IgD-negative memory B cell (primary cell): ENCODE measurements around the gene GJA1. TPM values are rescaled to one million over a fixed set of nuclear protein-coding genes. Genes with fewer than 3 reads are reported as not detected.
A peak's percentile ranks its signal among the peaks of the same experiment; 100 is the strongest.
"Not testable (repeated sequence)": the region's sequence is repeated elsewhere in the genome, so short reads cannot be mapped to it uniquely, and the experiment has no call there.

Source experiments
- H3K27ac Mint-ChIP-seq, 3 donors: one replicate each; pipeline ENCODE4 v1.8.0; 2020 to 2022; ENCODE audit warnings: mild to moderate bottlenecking in 3 of 3, mixed read lengths in 3 of 3, moderate library complexity in 1 of 3
- H3K27me3 Mint-ChIP-seq: one replicate; pipeline ENCODE4 v1.8.0; 2021; ENCODE audit warnings: mixed read lengths
- H3K36me3 Mint-ChIP-seq: one replicate; pipeline ENCODE4 v1.8.0; 2020; ENCODE audit warnings: mild to moderate bottlenecking, mixed read lengths
- H3K4me1 Mint-ChIP-seq, 3 donors: one replicate each; pipeline ENCODE4 v1.8.0; 2020 to 2022; ENCODE audit warnings: mixed read lengths in 3 of 3, mild to moderate bottlenecking in 1 of 3
- H3K4me3 Mint-ChIP-seq, 4 donors: one replicate each; pipeline ENCODE4 v1.8.0; 2020 to 2022; ENCODE audit warnings: mild to moderate bottlenecking in 4 of 4, mixed read lengths in 4 of 4, moderate library complexity in 3 of 4
- H3K9me3 Mint-ChIP-seq, 3 donors: one replicate each; pipeline ENCODE4 v1.8.0; 2020 to 2021; ENCODE audit warnings: mixed read lengths in 3 of 3, mild to moderate bottlenecking in 1 of 3
- polyA plus RNA-seq: library from polyadenylated mRNA; unstranded; fragments of 300-500 nt; fragmentation: Illumina TruSeq; gene quantifications from one replicate; pipeline ENCODE4 v1.2.3, GENCODE V29; 2021

Gene GJA1
- polyA plus RNA-seq, result not detected

DNA sequence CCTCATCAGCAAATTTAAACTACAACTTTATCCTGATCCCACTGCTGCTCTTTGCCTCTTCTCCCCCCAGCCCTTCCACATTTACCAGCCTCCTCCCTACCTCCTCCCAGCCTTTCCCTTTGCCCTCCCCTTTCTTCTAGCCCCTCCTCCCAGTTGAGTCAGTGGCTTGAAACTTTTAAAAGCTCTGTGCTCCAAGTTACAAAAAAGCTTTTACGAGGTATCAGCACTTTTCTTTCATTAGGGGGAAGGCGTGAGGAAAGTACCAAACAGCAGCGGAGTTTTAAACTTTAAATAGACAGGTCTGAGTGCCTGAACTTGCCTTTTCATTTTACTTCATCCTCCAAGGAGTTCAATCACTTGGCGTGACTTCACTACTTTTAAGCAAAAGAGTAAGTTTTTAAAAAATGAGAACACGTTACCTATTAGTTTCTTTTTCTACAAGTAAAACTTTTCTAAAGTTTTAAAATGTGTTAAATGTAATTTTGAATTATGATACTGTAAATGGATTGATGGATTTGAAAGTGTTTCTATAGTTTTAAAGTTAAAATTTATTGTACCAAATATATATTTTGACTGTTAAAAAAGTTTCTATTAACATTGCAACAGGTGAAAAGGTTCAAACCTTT is at the start of gene GJA1:
Gene GJA1 (plus strand): TSS at position 203 of the 626 bp plus-strand sequence. CDS start 11,202 bp downstream, outside the sequence.
- peak within 1 kb of the TSS; percentile 74 to 92 (median 83) for H3K4me3 Mint-ChIP-seq
- no peaks in the 10 kb centered on the region for H3K36me3 Mint-ChIP-seq
- H3K27me3 Mint-ChIP-seq, result peaks cover 24% of the 10 kb centered on the region
- H3K27ac Mint-ChIP-seq, result no peak within 1 kb of the TSS
- H3K9me3 Mint-ChIP-seq, result no peaks in the 10 kb centered on the region
- H3K4me1 Mint-ChIP-seq, result peaks cover 2 to 16% (median 14%) of the 10 kb centered on the region in 3 donors

DNA sequence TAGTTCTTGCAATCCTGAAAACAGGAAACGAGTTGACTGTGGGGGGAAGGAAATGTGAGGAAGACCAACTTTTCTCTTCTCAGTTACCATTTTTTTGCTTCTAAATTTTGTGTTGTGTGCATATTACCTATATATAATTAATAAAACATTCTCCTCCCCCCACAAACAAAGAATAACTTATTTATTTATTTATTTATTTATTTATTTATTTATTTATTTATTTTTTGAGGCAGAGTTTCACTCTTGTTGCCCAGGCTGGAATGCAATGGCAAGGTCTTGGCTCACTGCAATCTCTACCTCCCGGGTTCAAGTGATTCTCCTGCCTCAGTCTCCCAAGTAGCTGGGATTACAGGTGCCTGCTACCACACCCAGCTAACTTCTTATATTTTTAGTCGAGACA is 48.9 kb upstream of the GJA1 start:
- H3K36me3 Mint-ChIP-seq, H3K27me3 Mint-ChIP-seq, H3K4me3 Mint-ChIP-seq, H3K27ac Mint-ChIP-seq, H3K4me1 Mint-ChIP-seq, H3K9me3 Mint-ChIP-seq: not testable (repeated sequence)

DNA sequence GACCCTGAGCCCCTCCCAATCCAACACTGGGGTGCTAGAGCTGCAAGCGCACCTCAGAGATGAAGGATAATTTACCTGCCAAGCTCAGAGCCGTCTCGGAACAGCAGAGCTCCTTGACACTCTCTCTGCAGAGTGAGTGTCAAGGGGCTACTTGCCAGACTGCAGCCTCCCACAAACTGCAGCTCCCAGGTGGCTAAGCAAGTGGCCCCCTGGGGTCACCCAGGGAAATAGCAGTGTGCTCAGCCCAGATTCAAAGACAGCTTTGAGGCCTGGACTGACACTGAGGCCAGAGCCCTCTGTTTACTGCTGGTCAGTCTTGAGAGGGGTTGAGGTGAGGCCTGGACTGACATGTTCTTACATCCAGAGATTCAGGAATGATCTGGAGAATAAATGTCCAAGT is 46.0 kb upstream of the GJA1 start:
- peaks cover 3% of the 10 kb centered on the region for H3K36me3 Mint-ChIP-seq
- no peak overlapping the region for H3K4me3 Mint-ChIP-seq
- H3K4me1 Mint-ChIP-seq, result no peaks in the 10 kb centered on the region
- H3K9me3 Mint-ChIP-seq, result peaks cover 0 to 2% (median 0%) of the 10 kb centered on the region in 3 donors
- no peak overlapping the region for H3K27ac Mint-ChIP-seq
- H3K27me3 Mint-ChIP-seq, result no peaks in the 10 kb centered on the region

DNA sequence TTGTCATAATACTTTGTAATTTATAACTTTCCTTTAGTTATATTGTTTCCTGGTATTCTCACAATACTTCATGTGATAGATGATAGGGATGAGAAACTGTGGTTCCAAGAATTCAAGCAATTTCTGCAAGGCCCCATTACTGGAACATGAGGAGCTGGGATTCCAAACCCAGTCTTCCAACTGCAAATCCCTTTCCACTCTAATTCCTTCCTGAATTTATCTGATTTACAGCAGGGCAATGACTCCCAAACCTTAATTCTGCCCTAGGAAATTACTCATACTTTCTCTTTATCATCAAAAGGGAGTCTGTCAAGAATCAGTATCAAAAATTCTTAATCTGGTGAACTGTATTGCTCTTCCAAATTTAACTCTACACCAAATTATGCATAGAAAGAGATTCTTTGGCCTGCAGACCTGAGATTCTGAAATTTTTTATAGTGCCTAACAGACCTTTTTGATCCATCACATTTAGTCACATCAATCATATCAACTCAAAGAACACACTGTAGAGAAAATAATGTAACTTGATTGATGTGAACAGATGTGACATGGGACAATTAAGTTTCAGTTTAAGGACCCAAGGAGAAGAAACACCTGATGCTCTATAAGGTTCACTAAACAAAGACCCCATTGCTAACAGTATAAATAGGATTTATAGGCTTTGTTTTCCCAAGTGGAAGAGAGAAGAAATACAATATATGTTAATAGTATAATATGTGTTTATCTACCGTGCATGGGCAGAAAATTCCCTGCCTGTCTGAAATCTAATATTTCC is 41.5 kb upstream of the GJA1 start:
- peaks cover 3% of the 10 kb centered on the region for H3K36me3 Mint-ChIP-seq
- no peak overlapping the region for H3K27ac Mint-ChIP-seq
- peaks cover 2% of the 10 kb centered on the region for H3K27me3 Mint-ChIP-seq
- H3K4me1 Mint-ChIP-seq, result peaks cover 0 to 2% (median 0%) of the 10 kb centered on the region in 3 donors
- H3K4me3 Mint-ChIP-seq, result no peak overlapping the region
- H3K9me3 Mint-ChIP-seq, result peaks cover 0 to 2% (median 0%) of the 10 kb centered on the region in 3 donors

DNA sequence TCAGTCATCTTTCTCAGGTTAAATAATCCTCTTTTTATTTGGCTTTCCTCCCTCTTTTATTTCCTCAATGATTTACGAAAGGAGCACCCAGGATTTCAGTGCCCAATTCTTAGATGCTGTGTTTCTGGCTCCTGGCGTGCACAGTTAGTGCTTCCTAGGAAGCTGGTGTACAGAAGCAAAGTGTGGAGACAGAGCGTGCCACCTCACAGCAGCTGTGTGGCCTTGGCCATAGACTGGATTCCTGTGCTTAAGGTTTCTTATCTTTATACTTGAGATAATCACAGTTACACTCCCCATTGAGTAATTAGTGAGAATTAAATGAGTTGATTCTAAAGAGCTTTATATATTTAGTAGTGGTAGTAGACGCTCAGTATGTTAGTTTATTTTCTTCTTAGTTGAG is 39.7 kb upstream of the GJA1 start:
- no peaks in the 10 kb centered on the region for H3K36me3 Mint-ChIP-seq
- H3K27me3 Mint-ChIP-seq, result peaks cover 2% of the 10 kb centered on the region
- H3K4me3 Mint-ChIP-seq, result no peak overlapping the region
- peaks cover 0 to 1% (median 0%) of the 10 kb centered on the region in 3 donors for H3K9me3 Mint-ChIP-seq
- H3K4me1 Mint-ChIP-seq, result peaks cover 0 to 2% (median 0%) of the 10 kb centered on the region in 3 donors
- H3K27ac Mint-ChIP-seq, result no peak overlapping the region

DNA sequence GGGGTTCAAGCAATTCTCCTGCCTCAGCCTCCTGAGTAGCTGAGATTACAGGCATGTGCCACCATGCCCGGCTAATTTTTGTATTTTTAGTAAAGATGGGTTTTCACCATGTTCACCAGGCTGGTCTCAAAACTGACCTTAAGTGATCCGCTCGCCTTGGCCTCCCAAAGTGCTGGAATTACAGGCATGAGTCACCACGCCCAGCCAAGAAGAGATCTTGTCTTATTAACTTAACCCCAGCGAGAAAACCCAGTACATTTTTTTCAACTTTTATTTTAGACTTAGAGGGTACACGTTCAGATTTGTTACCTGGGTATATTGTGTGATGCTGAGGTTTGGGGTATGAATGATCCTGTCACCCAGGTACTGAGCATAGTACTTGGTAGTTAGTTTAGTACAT is 38.3 kb upstream of the GJA1 start:
- not testable (repeated sequence) for H3K4me3 Mint-ChIP-seq, H3K36me3 Mint-ChIP-seq, H3K4me1 Mint-ChIP-seq, H3K9me3 Mint-ChIP-seq, H3K27ac Mint-ChIP-seq, H3K27me3 Mint-ChIP-seq

DNA sequence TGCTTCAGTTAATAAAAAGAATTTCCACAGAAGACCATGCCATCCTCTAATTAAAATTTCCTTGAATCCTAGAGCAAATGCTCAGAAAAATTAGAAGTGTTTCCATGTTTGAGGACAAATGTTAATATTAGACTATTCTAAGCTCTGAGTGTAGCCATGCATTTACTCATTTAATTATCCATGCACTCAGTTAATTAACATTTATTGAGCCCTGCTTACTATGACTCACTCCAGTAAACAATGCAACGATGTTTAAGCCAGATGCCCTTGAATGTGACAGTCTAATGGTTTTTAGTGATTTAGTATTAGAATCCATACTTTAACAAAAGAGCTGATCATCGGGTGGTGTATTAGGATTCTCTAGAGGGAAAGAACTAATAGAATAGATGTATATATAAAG is 37.3 kb upstream of the GJA1 start:
- H3K27ac Mint-ChIP-seq, result no peak overlapping the region
- peaks cover 0 to 2% (median 0%) of the 10 kb centered on the region in 3 donors for H3K4me1 Mint-ChIP-seq
- peaks cover 2% of the 10 kb centered on the region for H3K27me3 Mint-ChIP-seq
- H3K36me3 Mint-ChIP-seq, result no peaks in the 10 kb centered on the region
- H3K9me3 Mint-ChIP-seq, result peaks cover 0 to 1% (median 0%) of the 10 kb centered on the region in 3 donors
- no peak overlapping the region for H3K4me3 Mint-ChIP-seq

DNA sequence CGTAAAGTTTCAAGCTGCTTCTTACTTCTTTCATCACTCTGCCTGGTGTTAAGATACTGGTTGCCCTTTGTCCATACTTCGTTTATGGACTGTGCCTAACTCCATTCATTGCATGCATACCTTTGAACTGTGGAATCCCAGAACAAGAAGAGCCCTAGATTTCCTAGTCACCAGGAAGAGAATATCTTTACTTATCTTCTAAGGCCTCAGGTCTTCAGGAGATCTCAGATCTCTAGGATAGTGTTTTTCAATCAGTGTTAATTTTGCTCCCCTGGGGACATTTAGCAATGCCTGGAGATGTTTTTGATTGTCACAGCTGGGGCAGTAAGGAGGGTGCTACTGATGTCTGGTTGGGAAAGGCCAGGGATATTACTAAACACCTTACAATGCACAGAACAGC is 35.5 kb upstream of the GJA1 start:
- Mint-ChIP-seq H3K36me3 (no peaks in the 10 kb centered on the region), H3K27me3 (peaks cover 2% of the 10 kb centered on the region), H3K4me1 (peaks cover 0 to 2% (median 0%) of the 10 kb centered on the region in 3 donors), H3K9me3 (peaks cover 0 to 1% (median 0%) of the 10 kb centered on the region in 3 donors), H3K27ac (no peak overlapping the region), H3K4me3 (no peak overlapping the region)

DNA sequence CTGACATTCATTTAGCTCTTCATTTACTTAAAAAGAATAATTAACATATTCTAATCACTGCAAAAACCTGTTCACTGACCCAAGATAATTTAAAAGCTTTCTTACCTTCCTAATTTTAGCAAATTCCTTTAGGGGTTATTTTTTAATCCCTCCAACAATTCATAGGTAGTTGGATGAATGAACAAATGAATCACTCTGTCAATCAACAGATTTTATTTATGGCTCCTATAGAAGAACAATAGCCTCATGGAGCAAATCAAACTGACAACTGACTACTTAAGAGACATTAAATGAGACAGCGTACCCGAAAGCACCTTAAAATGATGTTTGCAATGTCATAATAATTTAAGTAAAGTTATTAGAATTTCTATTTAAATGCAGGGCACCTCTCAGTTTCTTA is 31.5 kb upstream of the GJA1 start:
- no peaks in the 10 kb centered on the region for H3K4me1 Mint-ChIP-seq
- peaks cover 0 to 1% (median 0%) of the 10 kb centered on the region in 3 donors for H3K9me3 Mint-ChIP-seq
- H3K27ac Mint-ChIP-seq, result no peak overlapping the region
- H3K36me3 Mint-ChIP-seq, result no peaks in the 10 kb centered on the region
- H3K27me3 Mint-ChIP-seq, result no peaks in the 10 kb centered on the region
- no peak overlapping the region for H3K4me3 Mint-ChIP-seq

DNA sequence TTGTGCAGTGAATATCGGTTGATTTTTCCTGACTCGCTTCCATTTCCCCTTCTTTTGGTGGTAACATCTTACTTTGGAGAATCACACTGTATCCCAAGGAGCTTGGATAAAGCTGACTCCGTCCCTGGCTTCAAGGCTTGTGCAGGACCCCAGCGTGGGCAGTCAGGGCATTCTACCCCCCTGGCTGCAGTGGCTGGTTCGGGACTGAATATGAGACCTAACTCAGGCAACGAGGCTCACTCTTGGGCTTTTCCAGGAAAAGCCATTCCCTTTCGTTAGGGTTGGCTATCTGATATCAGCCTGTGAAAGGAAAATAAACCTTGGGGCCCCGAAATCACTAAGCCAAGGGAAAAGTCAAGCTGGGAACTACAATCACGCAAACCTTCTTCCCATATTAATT is 30.1 kb upstream of the GJA1 start:
- no peaks in the 10 kb centered on the region for H3K36me3 Mint-ChIP-seq
- no peaks in the 10 kb centered on the region for H3K27me3 Mint-ChIP-seq
- H3K4me3 Mint-ChIP-seq, result no peak overlapping the region
- no peaks in the 10 kb centered on the region for H3K4me1 Mint-ChIP-seq
- H3K27ac Mint-ChIP-seq, result no peak overlapping the region
- no peaks in the 10 kb centered on the region for H3K9me3 Mint-ChIP-seq

DNA sequence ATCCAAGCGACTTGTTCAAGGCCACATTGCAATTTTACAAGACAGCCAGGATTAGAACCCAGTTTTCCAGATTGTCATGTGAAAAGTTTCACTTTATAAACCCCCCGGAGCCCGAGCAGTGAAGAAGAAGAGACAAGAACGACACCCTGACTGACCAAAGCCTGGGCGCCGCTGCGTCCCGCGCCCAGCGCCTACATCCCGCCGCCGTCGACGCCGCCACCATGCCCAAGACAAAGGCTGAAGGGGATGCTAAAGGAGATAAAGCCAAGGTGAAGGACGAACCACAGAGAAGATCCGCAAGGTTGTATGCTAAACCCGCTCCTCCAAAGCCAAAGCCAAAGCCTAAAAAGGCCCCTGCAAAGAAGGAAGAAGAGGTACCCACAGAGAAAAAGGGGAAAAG is 27.1 kb upstream of the GJA1 start:
- Mint-ChIP-seq H3K27me3 (no peaks in the 10 kb centered on the region), H3K36me3 (no peaks in the 10 kb centered on the region), H3K4me3 (no peak overlapping the region), H3K9me3 (no peaks in the 10 kb centered on the region), H3K4me1 (no peaks in the 10 kb centered on the region), H3K27ac (no peak overlapping the region)

DNA sequence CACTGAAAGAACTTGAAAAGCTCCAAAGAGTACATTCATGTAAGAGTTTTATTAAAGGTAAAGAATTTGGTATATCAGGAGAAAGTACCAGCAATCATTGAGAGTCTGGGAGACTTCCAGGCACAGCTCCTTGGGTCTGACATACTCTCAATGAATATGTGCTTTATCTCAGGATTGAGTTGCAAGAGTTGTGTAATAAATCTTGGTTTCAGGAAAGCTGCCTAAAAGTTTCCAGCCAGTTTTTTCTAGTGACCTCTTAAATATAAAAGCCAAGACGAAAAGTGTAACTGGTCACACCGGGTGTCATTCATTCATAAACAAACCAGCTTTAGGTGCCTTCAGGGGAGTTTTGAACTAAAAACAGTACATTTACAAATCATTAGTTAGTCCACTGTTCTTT is 21.6 kb upstream of the GJA1 start:
- Mint-ChIP-seq H3K4me3 (no peak overlapping the region), H3K27ac (no peak overlapping the region), H3K9me3 (no peaks in the 10 kb centered on the region), H3K36me3 (no peaks in the 10 kb centered on the region), H3K27me3 (no peaks in the 10 kb centered on the region), H3K4me1 (no peaks in the 10 kb centered on the region)

DNA sequence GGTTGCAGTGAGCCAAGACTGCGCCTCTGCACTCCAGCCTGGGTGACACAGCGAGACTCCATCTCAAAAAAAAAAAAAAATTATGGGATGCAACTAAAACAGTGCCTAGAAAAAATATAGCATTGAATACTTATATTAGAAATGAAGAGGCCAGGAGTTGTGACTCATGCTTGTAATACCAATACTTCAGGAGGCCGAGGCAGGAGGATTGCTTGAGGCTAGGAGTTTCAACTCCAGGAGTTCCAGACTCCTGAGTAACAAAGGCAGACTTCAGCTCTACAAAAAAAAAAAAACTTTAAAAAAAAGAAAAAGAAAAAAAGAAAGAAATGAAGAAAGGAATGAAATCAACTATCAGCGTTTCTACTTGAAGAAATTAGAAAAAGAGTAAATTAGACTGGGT is 17.1 kb upstream of the GJA1 start:
- Mint-ChIP-seq H3K27ac (no peak overlapping the region), H3K9me3 (no peaks in the 10 kb centered on the region), H3K4me1 (no peaks in the 10 kb centered on the region)

DNA sequence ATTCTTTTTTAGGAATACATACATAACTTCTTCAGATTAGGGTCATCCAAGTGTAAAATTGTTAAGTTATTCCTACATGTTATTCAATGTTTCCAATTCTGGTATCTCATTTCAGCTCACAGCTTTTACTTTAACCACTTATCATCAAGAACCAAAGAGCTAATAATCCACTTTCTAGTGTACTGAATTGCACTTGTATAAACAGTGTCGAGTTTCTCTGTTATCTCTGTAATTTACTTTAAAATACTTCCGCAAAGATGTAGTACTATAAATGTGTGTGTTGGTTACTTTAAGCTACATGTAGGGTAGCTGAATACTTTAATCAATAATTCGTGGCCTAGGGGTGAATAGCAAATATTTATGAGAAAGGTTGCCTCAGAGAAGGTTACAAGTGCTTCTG is 8.8 kb upstream of the GJA1 start:
- Mint-ChIP-seq H3K27me3 (no peaks in the 10 kb centered on the region), H3K9me3 (no peaks in the 10 kb centered on the region), H3K4me1 (no peaks in the 10 kb centered on the region), H3K4me3 (no peak overlapping the region), H3K36me3 (no peaks in the 10 kb centered on the region), H3K27ac (no peak overlapping the region)

More for the DNA sequence above, 17.1 kb upstream of the GJA1 start:
- H3K4me3 Mint-ChIP-seq, result no peak overlapping the region
- H3K36me3 Mint-ChIP-seq, result no peaks in the 10 kb centered on the region
- no peaks in the 10 kb centered on the region for H3K27me3 Mint-ChIP-seq

DNA sequence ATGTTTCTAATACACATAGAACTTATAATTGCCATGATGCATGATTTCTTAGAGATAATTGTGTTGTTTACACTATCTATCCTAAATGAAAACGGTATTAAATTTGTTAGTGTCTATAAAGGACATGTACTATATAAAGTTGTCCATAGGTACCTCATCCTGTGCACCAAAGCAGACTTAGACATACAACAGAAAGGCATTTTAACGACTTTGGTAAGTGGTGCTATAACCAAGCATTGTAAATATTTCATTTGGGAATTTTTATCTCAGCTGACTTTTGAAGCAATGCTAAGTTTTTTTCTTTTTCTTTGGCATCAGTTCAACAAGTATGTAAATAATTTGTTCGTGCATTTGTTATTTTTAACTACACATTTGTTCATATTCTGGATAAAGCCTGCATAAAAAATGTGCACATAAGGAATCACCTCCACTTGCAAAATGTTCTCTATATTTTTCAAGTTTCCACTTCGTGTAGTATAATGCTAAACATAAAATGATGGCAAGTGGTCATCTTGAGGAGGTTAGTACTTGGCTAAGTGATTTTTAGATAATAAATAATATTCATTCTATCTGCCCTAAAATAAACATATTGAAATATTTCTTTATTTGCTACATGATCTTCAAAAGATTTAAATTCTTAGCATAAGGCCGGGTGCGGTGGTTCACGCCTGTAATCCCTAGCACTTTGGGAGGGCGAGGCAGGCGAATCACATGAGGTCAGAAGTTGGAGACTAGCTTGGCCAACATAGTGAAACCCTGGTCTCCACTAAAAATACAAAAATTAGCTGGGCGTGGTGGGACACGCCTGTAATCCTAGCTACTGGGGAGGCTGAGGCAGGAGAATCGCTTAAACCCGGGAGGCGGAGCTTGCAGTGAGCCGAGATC is 6.3 kb upstream of the GJA1 start:
- no peak overlapping the region for H3K27ac Mint-ChIP-seq
- no peaks in the 10 kb centered on the region for H3K9me3 Mint-ChIP-seq
- no peaks in the 10 kb centered on the region for H3K4me1 Mint-ChIP-seq
- H3K4me3 Mint-ChIP-seq, result no peak overlapping the region
- no peaks in the 10 kb centered on the region for H3K36me3 Mint-ChIP-seq
- no peaks in the 10 kb centered on the region for H3K27me3 Mint-ChIP-seq
